BE2C (cell line): ENCODE data around the gene LIN54.
A peak's percentile ranks its signal among the peaks of the same experiment; 100 is the strongest.

Experiments
- DNase-seq: peaks from one replicate; pipeline ENCODE4 v3.0.0-alpha.2; 2020
- H3K27me3 ChIP-seq: fragments of 250-450 bp; sonication (Bioruptor Pico); 2 replicates; pipeline ENCODE4 v1.5.1; 2020; ENCODE audit warnings: mild to moderate bottlenecking
- H3K36me3 ChIP-seq: fragments of 250-450 bp; sonication (Bioruptor Pico); 2 replicates; pipeline ENCODE4 v1.5.1; 2020; ENCODE audit warnings: mild to moderate bottlenecking
- H3K4me1 ChIP-seq: fragments of 250-450 bp; sonication (Bioruptor Pico); 2 replicates; pipeline ENCODE4 v1.5.1; 2020
- H3K4me3 ChIP-seq: 2 replicates; pipeline ENCODE4 v1.5.1; 2011; ENCODE audit warnings: low read depth, low read length
- H3K9me3 ChIP-seq: fragments of 250-450 bp; sonication (Bioruptor Pico); 2 replicates; pipeline ENCODE4 v1.5.1; 2020
- CTCF ChIP-seq: IDR thresholded peaks from 2 replicates; pipeline ENCODE4 v1.5.1; 2012; ENCODE audit warnings: mild to moderate bottlenecking, low read depth, low read length

Gene LIN54

GRCh38 chr4:82984459-82984858 is 26.2 kb downstream of the LIN54 start:
- H3K4me1 ChIP-seq: no peaks in the 10 kb centered on the region
- H3K36me3 ChIP-seq: peaks cover 9% of the 10 kb centered on the region
- TF ChIP-seq CTCF: no peak
- peak; percentile 35 for DNase-seq
- no peaks in the 10 kb centered on the region for H3K9me3 ChIP-seq
- H3K27me3 ChIP-seq: no peaks in the 10 kb centered on the region
- H3K4me3 ChIP-seq: no peak overlapping the region

GRCh38 chr4:82983444-82983843 is 27.2 kb downstream of the LIN54 start:
- DNase-seq: no peak
- Histone ChIP-seq H3K36me3 (peaks cover 9% of the 10 kb centered on the region), H3K4me3 (no peak overlapping the region), H3K4me1 (no peaks in the 10 kb centered on the region), H3K9me3 (no peaks in the 10 kb centered on the region), H3K27me3 (no peaks in the 10 kb centered on the region)
- TF ChIP-seq CTCF: no peak

- H3K36me3 ChIP-seq: peaks cover 9% of the 10 kb centered on the region
- no peak for TF ChIP-seq CTCF
- DNase-seq: no peak
- H3K27me3 ChIP-seq: no peaks in the 10 kb centered on the region
- H3K4me1 ChIP-seq: no peaks in the 10 kb centered on the region
- no peaks in the 10 kb centered on the region for H3K9me3 ChIP-seq
- H3K4me3 ChIP-seq: no peak overlapping the region
Observed at GRCh38 chr4:82981138-82981537, 29.5 kb downstream of the LIN54 start.

GRCh38 chr4:82975792-82976191 is 34.8 kb downstream of the LIN54 start:
- Histone ChIP-seq H3K36me3 (peaks cover 7% of the 10 kb centered on the region; the same call in 1 of the 2 replicates), H3K27me3 (no peaks in the 10 kb centered on the region), H3K9me3 (no peaks in the 10 kb centered on the region), H3K4me3 (no peak overlapping the region), H3K4me1 (no peaks in the 10 kb centered on the region)
- no peak for TF ChIP-seq CTCF
- DNase-seq: no peak

GRCh38 chr4:82969414-82969813 is 41.2 kb downstream of the LIN54 start:
- Histone ChIP-seq H3K4me1 (no peaks in the 10 kb centered on the region), H3K4me3 (no peak overlapping the region), H3K9me3 (no peaks in the 10 kb centered on the region), H3K27me3 (no peaks in the 10 kb centered on the region), H3K36me3 (peaks cover 19% of the 10 kb centered on the region; the same call in 1 of the 2 replicates)
- no peak for DNase-seq
- TF ChIP-seq CTCF: no peak

- DNase-seq: no peak
- Histone ChIP-seq H3K27me3 (no peaks in the 10 kb centered on the region), H3K4me3 (no peak overlapping the region), H3K4me1 (no peaks in the 10 kb centered on the region), H3K9me3 (no peaks in the 10 kb centered on the region), H3K36me3 (peaks cover 19% of the 10 kb centered on the region; the same call in 1 of the 2 replicates)
- no peak for TF ChIP-seq CTCF
Observed at GRCh38 chr4:82968972-82969371, 41.7 kb downstream of the LIN54 start.
